ENCODE measurements around the gene WNK3.

Gene WNK3

DNA sequence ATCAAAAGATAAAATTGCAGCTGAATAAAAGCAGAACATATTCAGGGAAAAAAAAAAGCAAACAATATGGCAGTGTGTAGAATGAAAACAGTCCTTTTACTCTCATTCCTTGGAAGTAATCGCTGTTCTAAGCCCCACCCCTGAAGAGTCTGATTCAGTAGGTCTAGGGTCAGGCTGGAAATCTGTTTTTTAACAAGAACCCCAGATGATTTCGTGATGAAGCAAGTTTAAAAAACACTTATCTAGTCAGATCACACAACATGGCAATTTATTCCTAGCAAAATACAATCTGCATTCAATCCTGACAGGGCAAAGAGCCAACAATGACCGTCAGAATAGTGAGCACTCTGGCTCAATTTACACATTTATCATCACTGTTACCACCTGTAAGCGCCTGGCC lies 190.9 kb downstream of the WNK3 start:
- Mint-ChIP-seq H3K4me1 (ENCODE audit: low read depth) (no peaks in the 10 kb centered on the region), H3K4me3 (no peak overlapping the region)

DNA sequence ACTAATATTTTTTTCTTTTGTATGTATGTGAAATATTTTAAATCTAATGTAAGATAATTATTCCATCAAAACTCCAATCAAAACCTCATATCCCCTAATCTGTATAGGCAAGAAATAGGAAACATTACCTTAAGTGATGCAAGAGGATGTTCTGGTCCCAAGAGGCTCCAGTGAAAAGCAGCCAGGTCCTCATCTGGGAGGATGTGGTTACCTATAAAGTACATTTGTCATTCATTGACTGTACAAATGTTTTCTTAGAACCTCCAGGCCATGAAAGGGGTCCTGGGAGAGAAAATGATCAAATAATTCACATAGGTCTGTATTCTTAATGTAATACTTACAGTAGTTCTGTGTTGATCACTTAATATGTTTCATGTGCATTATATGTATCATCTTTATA lies 200.3 kb downstream of the WNK3 start:
- Mint-ChIP-seq H3K4me3 (no peak overlapping the region), H3K36me3 (ENCODE audit: low read depth) (peaks cover 2% of the 10 kb centered on the region), H3K4me1 (ENCODE audit: low read depth) (peaks cover 3% of the 10 kb centered on the region), H3K27me3 (ENCODE audit: low read depth) (no peaks in the 10 kb centered on the region), H3K9me3 (no peaks in the 10 kb centered on the region), H3K27ac (no peak overlapping the region)

More for the DNA sequence above, 190.9 kb downstream of the WNK3 start:
- Mint-ChIP-seq H3K27ac (no peak overlapping the region), H3K27me3 (ENCODE audit: low read depth) (no peaks in the 10 kb centered on the region), H3K9me3 (no peaks in the 10 kb centered on the region), H3K36me3 (ENCODE audit: low read depth) (no peaks in the 10 kb centered on the region)

All from T-helper 1 cell treated with Interleukin-12 subunit alpha and Interleukin-12 subunit beta and Interleukin-4 antibody, amounts not matched to agents 30 μg/mL and 1 μg/mL, for 36 hours (primary cell).